ENCODE data around the gene COX8C. TPM values are rescaled to one million over a fixed set of nuclear protein-coding genes. Genes with fewer than 3 reads are reported as not detected.
"Not testable (repeated sequence)": the region's sequence is repeated elsewhere in the genome, so short reads cannot be mapped to it uniquely, and the experiment has no call there.

Gene COX8C
- total RNA-seq, 1 donor from 2014 or later, result not detected

GRCh38 chr14:93322929-93323599 is 23.9 kb upstream of the COX8C start:
- no peak for DNase-seq

DNA sequence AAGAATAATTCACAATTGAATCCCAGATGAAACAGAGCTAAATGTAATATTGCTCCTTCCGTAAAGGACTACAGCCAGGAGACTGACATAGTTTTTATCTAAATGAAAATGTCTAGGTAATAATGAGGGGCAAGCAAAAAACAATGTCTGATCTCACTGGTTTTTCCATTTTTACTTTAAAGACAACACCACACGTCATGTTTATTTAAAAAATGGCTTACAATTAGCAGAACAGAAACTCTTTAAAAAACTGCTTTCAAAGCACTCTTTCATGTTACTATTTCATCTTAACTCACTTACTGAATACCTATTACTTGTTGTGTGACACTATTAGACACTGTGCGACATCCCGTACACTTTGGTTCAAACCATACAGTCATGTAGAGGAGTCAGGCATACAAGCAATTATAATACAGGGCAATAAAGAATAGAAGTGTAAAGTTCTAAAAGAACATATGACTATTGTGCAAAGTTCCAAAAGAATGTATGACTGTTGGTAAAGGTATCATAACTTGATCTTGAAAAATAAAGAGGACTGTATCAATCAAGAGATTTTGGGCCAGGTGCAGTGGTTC is 23.3 kb upstream of the COX8C start:
- no peak for DNase-seq

DNA sequence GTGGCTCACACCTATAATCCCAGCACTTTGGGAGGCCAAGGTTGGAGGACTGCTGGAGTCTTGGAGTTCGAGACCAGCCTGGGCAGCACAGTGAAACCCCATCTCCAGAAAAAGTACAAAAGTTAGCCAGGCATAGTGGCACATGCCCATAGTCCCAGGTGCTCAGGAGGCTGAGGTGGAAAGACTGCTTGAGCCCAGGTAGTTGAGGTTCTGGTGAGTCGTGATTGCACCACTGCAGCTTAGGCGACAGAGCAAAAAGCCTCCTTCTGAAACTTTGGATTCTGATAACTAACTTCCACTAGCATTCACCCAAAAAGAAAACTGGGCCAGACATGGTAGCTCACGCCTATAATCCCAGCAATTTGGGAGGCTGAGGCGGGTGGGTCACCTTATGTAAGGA is 20.8 kb upstream of the COX8C start:
- DNase-seq, result no peak

DNA sequence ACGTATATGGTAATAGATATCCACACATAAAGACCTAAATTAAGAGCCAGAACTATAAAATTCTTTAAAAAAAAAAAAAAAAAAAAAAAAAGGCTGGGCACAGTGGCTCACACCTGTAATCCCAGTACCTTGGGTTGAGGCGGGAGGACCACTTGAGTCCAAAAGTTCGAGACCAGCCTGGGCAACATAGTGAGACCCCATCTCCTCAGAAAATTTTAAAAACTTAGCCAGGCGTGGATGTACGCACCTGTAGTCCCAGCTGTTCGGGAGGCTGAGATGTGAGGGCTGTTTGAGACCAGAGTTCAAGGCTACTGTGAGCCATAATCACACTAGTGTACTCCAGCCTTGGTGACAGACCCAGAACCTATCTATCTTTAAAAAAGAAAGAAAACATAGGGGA is 18.4 kb upstream of the COX8C start:
- DNase-seq, result no peak

DNA sequence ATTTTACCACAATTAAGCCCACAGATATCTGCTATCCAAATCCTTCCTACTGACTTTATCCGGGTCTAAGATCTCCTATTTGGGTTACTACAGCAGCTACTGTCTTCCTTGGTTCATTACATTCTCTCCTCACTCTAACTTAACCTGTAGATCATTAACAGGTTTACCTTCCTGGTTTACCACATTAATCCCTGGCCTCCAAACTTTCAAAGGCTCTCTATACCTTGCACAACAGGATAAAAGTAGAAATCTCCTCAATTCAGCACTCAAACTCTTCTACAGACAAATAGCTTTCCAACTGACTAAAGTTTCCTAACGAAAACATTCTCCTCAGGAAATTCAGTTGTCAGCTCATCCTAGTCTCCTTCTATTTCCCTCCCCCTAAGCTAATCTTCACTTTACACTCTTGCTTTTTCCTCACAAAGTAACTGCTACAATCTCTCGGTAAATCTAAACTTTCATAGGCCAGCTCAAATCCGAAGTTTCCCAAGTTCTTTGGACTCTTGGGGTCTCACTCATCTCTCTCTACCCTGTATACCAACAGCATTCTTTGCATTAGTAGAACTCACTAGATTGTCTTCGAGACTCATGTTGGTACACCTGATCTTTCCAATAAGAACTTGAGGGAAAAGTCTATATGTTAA is 16.9 kb upstream of the COX8C start:
- DNase-seq, result no peak

DNA sequence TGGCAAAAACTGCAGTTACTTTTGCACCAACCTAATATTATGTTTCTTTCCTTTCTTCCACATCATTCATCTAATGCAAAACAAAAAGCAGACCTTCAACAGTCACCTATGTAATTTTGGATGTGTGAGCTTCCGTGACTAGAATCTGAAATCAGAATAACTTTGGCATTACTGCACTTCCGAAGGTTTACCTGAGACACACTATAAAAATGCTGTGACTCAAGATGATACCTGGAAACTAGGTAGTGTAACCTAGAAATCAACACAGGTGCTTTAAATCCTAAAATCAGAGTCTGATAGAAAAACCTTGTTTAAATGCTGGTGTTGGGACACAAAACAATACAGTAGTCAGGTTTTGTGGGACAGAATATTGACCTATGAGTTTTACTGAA is 16.4 kb upstream of the COX8C start:
- no peak for DNase-seq

DNA sequence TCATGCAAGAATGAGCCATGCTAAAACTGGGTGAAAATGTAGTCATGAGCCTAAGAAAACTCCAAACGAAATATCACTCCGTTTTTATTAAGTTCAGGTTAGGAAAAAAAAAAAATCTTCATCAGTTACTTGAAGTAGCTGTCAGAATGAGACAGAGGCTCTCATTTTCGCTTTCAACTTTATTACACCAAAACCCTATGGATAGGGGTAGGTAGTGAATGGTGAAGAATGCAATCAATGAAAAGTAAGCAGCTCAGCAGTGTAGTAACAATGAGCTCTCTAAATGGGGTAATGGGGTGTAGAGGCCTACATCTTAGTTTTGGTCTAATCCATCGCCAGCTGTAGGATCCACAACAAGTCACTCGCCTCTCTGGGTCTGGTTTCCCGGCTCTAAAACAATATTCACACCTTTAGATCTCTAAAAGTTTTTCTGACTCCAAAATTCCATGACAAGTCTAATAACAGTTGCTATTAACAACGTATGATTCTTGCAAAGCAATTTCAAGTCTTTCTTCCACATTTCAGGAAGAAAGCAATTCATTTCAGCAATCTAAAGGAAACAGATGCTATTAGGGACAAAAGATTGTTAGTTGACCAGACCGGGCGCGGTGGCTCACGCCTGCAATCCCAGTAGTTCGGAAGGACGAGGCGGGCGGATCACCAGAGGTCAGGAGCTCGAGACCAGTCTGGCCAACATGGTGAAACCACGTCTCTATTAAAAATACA is 15.8 kb upstream of the COX8C start:
- DNase-seq, result peak; percentile 3

- DNase-seq, result no peak
These were observed 15.1 kb upstream of the COX8C start for GRCh38 chr14:93331728-93332396.

GRCh38 chr14:93332397-93332852 is 14.6 kb upstream of the COX8C start:
- peak; percentile 66 for DNase-seq

- peak; percentile 98 for DNase-seq
These were observed 13.9 kb upstream of the COX8C start, which contains the start of gene BTBD7 for GRCh38 chr14:93332853-93333630. TSS of gene BTBD7 (minus strand) at chr14:93333036. CDS start at chr14:93296051, 36,985 bp downstream.

DNA sequence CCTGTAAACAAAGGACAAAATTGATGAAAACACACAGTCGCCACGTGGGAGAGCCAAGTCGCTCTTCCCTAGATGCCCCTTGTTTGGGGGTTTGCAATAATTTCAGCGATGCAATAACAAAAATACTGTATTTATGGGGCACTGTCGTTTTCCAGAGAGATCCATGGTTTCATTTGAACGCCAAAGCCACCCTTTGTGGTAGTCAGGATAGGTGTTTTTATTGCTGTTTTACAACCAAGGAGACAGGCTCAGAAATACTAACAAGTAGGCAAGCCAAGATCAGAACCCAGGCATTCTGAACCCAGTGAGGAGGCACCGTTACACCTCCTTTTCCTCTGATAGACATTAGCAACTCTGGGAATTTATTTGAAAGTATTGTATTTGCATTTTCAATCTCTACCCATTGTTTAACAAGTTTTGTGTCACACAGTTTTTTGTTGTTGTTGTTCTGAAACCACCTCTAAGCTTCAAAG is 13.3 kb upstream of the COX8C start:
- no peak for DNase-seq

DNA sequence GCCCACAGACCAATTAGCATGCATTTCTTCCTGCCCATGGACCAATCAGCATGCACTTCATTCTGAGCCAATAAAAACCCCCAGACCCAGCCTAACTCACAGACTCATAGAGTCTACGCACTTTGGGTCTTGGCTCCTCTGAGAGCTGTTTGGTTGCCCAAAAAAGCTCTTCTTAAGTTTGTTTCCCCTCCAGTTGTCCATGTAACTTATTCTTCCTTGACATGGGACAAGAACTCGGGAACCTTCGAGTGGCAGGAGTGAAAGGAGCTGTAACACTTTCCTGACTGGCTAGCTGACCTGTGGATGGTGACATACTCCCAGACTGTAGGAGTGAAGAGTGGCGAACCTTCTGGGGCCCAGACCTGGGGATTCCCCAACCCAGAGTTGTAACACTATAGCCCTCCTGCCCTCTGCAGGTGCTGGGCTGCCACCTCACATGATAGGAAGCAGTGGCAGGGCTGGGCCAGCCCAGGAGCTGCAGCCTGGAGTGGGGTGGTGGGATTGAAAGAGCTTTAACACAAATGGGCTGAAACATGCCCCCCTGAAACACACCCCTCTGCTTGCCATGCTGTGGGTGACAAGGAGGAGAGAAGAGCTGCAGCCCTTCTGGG is 9.7 kb upstream of the COX8C start:
- no peak for DNase-seq

GRCh38 chr14:93337884-93338283 is 9.1 kb upstream of the COX8C start:
- DNase-seq, result no peak

GRCh38 chr14:93343266-93343665 is 3.7 kb upstream of the COX8C start:
- DNase-seq, result no peak

DNA sequence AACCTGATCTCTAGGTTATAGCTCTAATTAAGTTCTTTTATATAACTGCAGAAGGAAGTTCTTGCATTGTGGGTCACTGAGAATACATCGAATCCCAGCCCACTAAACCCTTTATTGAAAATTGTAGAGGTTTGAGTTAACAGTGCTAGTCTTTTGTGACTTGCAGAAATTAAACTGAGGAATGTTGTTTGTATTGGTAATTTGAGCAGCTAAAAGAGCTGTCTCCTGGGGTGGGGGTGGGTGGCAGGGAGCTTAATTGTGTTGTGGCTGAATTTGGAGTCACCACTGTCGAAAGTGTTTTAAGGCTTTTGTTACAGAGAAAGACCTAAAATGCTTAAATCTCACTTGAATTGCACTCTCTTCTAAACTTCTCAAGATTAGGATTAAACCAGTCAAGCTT is 3.2 kb upstream of the COX8C start:
- no peak for DNase-seq

DNA sequence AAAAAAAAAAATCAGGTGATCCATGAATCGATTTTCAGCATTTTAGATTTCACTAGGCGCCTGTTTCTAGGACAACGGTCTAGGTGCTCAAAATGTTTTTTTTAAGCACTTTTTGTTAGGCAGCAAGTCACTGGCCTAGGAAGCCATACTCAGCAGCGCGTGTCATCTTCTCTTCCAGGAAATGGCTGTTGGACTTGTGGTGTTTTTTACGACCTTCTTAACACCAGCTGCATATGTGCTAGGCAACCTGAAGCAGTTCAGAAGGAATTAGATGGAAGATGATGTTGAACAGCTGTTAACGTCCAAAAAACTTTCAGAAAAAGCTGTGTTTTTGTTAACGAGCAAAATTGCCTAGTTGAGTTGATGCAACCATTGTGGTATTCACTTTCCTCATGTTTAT is 868 bp downstream of the COX8C start:
- DNase-seq, result no peak

DNA sequence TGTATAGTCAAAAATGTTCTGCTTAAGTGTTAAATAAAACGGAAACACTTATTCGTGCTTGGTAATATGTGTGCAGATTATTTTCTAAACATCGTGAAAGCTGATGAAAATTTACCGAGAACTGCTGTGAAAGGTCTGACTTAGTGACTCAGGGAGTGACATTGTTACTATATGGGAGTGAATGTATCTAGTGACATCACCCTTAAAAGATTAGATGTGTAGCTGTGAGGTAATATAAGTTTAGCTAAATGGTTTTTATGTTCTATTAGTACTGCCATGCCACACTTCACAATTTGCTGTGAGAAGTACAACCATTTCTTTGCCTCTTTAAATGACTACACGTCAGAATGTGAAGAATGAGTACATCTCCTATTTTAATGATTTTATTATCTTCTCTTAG is 1.3 kb downstream of the COX8C start:
- no peak for DNase-seq

DNA sequence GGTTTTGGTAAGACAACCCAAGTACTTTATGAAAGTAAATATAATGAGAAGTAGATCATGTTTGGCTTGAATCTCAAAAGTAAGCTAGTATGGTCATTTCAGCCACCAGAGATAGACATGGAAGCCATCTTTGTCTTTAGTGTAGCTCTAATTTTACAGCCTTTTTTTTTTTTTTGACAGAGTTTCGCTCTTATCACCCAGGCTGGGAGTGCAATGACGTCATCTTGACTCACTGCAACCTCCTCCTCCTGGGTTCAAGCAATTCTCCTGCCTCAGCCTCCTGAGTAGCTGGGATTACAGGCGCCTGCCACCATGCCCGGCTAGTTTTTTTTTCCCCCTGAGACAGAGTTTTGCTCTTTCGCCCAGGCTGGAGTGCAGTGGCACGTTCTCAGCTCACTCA is 7.9 kb downstream of the COX8C start:
- DNase-seq, result not testable (repeated sequence)

DNA sequence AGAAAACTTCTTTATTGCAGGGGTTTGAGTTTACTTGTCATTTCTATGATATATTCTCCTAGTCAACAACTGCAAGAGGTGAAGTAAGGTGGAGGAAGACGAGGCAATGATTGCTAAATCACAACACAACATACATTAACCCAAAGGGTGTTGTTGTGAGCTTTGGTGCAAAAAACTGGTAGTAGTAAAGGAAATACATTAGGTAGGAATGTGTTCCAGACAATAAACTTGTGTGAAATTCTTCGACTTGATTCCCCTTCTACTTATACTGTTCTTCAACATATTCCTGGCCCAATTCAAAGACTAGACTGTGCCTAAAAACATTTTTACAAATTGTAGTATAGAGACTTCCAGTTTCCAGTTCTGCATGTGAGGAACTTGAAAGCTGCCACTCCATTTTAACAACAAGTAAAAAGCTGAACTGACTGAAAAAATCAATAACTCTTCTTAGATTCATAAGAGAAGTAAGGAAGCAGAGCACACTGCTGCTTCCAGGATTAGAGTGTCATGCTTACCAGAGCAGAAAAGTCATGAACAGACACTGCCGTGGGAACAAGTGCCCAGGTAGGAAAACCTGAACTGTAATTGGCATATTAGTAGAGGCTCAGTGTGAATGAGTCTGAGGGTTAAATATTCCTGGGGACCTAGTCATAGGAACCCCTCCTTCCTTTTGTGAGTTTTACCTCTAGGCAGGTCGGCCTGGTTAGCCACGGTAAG is 22.2 kb downstream of the COX8C start:
- DNase-seq, result no peak

DNA sequence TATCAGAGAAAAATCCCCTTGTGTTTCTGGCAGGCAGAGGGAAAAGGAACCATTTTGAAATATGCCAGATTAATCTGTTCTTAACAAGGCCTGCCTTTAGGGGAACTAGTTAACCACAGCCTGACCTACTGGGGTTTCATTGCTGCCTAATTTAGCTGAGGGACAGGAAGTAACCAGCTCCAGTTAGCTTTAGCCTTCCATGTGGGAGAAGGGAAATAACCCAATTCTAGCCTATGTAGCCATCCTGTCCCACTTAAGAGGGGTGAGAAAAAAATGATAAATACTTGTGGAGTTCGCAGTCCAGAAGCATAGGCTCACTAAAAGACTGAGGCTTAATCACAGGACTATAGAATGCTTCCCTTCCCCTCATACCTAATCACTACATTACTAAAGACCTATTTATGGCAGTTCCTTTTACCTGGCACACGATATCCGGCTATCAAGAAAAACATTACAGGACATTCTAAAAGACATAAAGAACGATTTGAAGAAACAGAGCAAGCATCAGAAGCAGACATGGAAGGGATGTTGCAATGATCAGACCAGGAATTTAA is 22.8 kb downstream of the COX8C start:
- DNase-seq, result no peak
